Type B pancreatic cell (in vitro differentiated cells): ENCODE measurements around the gene PPEF2. TPM values are rescaled to one million over a fixed set of nuclear protein-coding genes. Genes with fewer than 3 reads are reported as not detected.

Source experiments
- DNase-seq: peaks from one replicate; pipeline ENCODE4 v3.0.0; 2021; ENCODE audit warnings: mixed read lengths; ENCODE audit not compliant: unreplicated experiment; ENCODE audit errors: extremely low spot score
- H3K27ac Mint-ChIP-seq: 2 replicates; pipeline ENCODE4 v1.8.0; 2021; ENCODE audit warnings: mild to moderate bottlenecking, mixed read lengths
- H3K27me3 Mint-ChIP-seq: 2 replicates; pipeline ENCODE4 v1.8.0; 2021; ENCODE audit warnings: mixed read lengths
- H3K36me3 Mint-ChIP-seq: 2 replicates; pipeline ENCODE4 v1.8.0; 2021; ENCODE audit warnings: mixed read lengths
- H3K4me1 Mint-ChIP-seq: one replicate; pipeline ENCODE4 v1.8.0; 2021; ENCODE audit warnings: mixed read lengths; ENCODE audit not compliant: unreplicated experiment
- H3K4me3 Mint-ChIP-seq: 2 replicates; pipeline ENCODE4 v1.8.0; 2021; ENCODE audit warnings: mild to moderate bottlenecking, mixed read lengths
- H3K9me3 Mint-ChIP-seq: 2 replicates; pipeline ENCODE4 v1.8.0; 2021; ENCODE audit warnings: mixed read lengths
- CTCF ChIP-seq: fragments of 200-600 bp; sonication (generic); conservative IDR thresholded peaks from 2 replicates; pipeline ENCODE4 v1.5.0; 2021; ENCODE audit warnings: antibody characterized with exemption, mild to moderate bottlenecking
- total RNA-seq: library from RNA; stranded (reverse); gene quantifications from 2 replicates; pipeline ENCODE4 v1.2.1, GENCODE V29; 2021; ENCODE audit warnings: low replicate concordance

PPEF2 gene
- total RNA-seq, 1 donor from 2014 or later, result not detected

DNA sequence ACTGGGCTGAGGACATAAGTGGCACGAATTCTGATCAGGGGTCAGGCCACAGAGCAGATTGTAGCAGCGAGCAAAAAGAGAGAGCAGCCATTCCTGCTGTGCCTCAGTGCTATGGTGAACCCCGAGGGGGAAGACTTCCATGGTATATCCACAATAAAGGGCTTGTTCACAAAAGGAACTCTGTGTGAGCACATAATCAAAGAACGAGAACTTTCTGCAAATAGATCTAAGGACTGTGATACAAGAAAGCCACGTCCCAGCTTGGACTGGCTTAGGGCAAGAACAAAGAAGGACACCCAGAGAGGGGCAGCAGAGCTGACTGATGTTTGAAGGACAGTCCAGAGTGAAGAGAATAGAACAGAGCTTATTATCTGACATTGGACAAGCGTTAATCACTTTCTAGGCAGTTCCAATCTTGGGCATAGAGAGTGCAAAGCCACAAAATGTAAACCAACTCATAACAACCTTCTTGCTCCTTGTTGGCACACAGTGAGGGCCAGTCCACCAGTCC is 24.0 kb downstream of the PPEF2 start:
- H3K36me3 Mint-ChIP-seq, result no peaks in the 10 kb centered on the region
- H3K4me3 Mint-ChIP-seq, result no peak overlapping the region
- no peaks in the 10 kb centered on the region for H3K4me1 Mint-ChIP-seq
- H3K9me3 Mint-ChIP-seq, result no peaks in the 10 kb centered on the region
- no peak for DNase-seq
- peaks cover 3% of the 10 kb centered on the region for H3K27me3 Mint-ChIP-seq
- TF ChIP-seq CTCF, result no peak
- no peak overlapping the region for H3K27ac Mint-ChIP-seq

GRCh38 chr4:75876218-75876617 is 26.0 kb downstream of the PPEF2 start:
- H3K4me1 Mint-ChIP-seq, result no peaks in the 10 kb centered on the region
- H3K9me3 Mint-ChIP-seq, result no peaks in the 10 kb centered on the region
- H3K4me3 Mint-ChIP-seq, result no peak overlapping the region
- no peak for TF ChIP-seq CTCF
- peaks cover 3% of the 10 kb centered on the region for H3K27me3 Mint-ChIP-seq
- DNase-seq, result no peak
- H3K36me3 Mint-ChIP-seq, result no peaks in the 10 kb centered on the region
- H3K27ac Mint-ChIP-seq, result no peak overlapping the region

GRCh38 chr4:75869100-75869499 is 33.2 kb downstream of the PPEF2 start:
- Mint-ChIP-seq H3K4me3 (no peak overlapping the region), H3K4me1 (no peaks in the 10 kb centered on the region), H3K27me3 (no peaks in the 10 kb centered on the region), H3K9me3 (no peaks in the 10 kb centered on the region), H3K36me3 (no peaks in the 10 kb centered on the region), H3K27ac (no peak overlapping the region)
- DNase-seq, result no peak
- no peak for TF ChIP-seq CTCF

DNA sequence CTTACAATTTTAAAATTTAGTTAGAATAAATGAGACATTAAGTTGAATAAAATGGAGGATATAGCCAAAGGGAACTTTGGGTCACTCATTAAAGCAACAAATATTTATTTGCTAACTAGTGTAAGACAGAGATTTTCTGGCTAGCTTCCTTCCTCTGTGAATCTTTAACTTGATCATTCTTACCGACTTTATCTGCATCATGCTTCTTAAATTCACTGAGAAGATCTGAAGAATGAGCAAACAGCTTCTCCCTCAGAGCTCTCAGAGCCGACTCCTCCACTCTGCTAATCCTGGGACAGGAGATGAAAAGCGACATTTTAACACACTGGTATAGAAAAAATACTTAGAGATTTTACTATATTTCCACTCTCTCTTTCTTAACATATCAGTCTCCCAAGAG is 35.1 kb downstream of the PPEF2 start:
- no peaks in the 10 kb centered on the region for H3K36me3 Mint-ChIP-seq
- no peaks in the 10 kb centered on the region for H3K4me1 Mint-ChIP-seq
- H3K4me3 Mint-ChIP-seq, result no peak overlapping the region
- no peak overlapping the region for H3K27ac Mint-ChIP-seq
- no peak for DNase-seq
- no peaks in the 10 kb centered on the region for H3K9me3 Mint-ChIP-seq
- no peak for TF ChIP-seq CTCF
- no peaks in the 10 kb centered on the region for H3K27me3 Mint-ChIP-seq

DNA sequence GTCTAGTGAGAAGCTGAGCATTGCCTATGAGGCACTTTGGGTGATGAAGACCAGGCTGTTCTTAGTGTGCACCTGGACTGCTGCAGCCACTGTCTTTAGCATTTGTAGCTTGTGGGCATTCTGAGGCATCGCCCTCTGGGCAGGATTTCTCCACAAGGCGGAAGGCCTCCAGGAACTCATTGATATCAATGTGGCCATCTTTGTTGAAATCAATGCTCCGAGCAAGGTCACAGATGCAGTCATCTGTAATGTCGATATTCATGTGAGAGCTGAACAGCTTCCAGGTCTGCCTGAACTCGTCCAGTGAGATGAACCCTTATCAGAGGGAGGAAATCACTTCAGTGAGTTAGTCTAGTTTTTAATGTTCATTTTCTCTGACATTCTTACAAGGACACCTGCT is 41.6 kb downstream of the PPEF2 start:
- TF ChIP-seq CTCF, result no peak
- Mint-ChIP-seq H3K27ac (no peak overlapping the region), H3K4me1 (no peaks in the 10 kb centered on the region), H3K9me3 (no peaks in the 10 kb centered on the region), H3K4me3 (no peak overlapping the region), H3K36me3 (no peaks in the 10 kb centered on the region), H3K27me3 (no peaks in the 10 kb centered on the region)
- DNase-seq, result no peak

DNA sequence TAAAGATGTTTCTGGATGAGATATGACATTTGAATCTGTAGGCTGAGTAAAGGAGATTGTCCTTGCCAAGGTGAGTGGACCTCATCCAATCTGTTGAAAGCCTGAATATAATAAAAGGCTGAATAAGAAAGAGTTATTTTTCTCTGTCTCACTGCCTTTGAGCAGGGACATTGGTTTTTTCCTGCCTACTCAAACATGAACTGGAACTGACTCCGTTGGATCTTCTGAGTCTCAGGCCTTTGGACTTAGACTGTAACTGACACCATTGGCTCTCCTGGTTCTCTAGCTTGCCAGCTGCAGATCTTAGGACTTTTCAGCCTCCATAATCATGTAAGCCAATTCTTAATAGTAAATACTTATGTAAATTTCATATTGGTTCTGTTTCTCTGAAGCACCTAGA is 43.5 kb downstream of the PPEF2 start:
- H3K4me1 Mint-ChIP-seq, result no peaks in the 10 kb centered on the region
- no peak for TF ChIP-seq CTCF
- no peak overlapping the region for H3K4me3 Mint-ChIP-seq
- peaks cover 5% of the 10 kb centered on the region for H3K27me3 Mint-ChIP-seq
- H3K27ac Mint-ChIP-seq, result no peak overlapping the region
- no peak for DNase-seq
- H3K9me3 Mint-ChIP-seq, result no peaks in the 10 kb centered on the region
- H3K36me3 Mint-ChIP-seq, result no peaks in the 10 kb centered on the region
